GM18508 (cell line): ENCODE results near the gene TSHZ1.
"Not testable (repeated sequence)": the region's sequence is repeated elsewhere in the genome, so short reads cannot be mapped to it uniquely, and the experiment has no call there.

ENCODE experiments used
- ATAC-seq: cut with Tn5 transposase; IDR thresholded peaks from one replicate; pipeline ENCODE4 v1.9.1; 2021; ENCODE audit warnings: moderate number of reproducible peaks; ENCODE audit not compliant: insufficient read depth, unreplicated experiment

The TSHZ1 gene

GRCh38 chr18:75183524-75183923, 27.1 kb upstream of the TSHZ1 start:
- no peak for ATAC-seq

DNA sequence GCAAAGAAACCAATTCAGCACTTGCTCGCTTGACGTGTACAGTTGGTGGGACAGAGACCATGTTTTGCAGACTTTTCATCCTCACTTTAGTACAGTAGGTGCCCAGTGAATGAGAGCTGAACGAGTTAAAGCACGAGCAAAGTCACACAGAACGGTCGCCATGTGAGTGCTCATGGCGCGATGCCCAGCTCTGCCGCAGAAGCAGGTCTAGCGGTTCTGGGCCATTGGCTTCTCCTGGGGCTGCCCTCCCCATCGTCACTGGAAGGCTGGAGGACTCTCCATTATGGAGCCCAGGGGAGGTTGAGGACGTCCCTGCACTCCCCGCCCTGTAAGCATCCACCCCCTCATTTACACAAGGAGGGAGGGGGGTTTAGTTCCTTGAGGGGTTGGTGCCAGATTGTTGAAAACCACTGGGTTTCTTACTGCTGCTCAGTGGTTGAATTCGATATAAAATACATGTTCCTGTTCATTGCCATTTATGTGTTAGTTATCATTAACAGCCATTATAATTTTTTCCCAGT, 26.6 kb upstream of the TSHZ1 start:
- no peak for ATAC-seq

GRCh38 chr18:75185460-75185859, 25.1 kb upstream of the TSHZ1 start:
- no peak for ATAC-seq

DNA sequence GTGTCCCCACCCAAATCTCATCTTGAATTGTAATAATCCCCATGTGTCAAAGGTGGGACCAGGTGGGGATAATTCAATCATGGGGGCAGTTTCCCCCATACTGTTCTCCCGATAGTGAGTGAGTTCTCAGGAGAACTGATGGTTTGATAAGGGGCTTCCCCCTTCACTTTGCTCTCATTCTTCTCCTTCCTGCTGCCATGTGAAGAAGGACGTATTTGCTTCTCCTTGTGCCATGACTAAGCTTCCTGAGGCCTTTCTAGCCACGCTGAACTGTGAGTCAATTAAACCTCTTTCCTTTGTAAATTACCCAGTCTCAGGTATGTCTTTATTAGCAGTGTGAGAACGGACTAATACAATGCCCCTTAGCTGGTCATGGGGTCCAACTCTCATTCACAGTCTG, 22.9 kb upstream of the TSHZ1 start:
- not testable (repeated sequence) for ATAC-seq

GRCh38 chr18:75189696-75190095, 20.9 kb upstream of the TSHZ1 start:
- ATAC-seq: no peak

DNA sequence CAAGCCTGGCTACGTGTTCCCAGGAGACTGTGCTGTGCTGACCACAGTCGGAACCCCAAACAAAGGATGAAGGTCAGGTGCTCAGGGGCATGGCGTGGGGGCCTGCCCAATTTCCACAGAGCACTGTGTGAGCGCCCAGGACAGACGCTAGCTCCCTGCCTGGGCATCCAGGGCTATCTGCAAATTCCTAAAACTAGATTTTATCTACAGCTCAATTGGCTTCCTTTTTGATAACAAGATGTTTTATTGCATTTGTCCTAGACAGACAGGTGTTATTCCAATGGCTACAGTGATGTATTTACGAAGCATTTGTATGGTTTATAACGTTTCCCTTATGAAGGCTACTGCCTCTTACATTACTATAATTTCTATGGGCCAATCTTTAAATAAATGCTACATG, 17.7 kb upstream of the TSHZ1 start:
- ATAC-seq: no peak

DNA sequence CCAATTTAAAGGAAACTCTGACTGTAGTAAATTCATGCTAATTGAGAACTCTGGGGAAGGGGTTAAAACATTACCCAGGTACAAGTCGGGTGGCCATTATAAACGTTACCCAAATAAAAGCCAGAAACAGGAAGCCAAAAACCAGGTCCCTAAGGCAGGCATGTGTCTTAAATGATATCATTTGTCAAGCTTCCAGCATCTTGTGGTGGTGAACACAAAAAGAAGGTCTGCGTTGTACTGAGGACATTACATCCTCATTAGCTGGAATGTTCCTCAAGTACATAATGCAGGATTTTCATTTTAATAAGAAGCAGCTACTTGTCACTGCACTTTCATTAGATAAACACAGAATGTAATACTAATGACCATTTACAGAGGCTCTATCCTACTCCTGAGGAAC, 12.6 kb upstream of the TSHZ1 start:
- ATAC-seq: no peak

DNA sequence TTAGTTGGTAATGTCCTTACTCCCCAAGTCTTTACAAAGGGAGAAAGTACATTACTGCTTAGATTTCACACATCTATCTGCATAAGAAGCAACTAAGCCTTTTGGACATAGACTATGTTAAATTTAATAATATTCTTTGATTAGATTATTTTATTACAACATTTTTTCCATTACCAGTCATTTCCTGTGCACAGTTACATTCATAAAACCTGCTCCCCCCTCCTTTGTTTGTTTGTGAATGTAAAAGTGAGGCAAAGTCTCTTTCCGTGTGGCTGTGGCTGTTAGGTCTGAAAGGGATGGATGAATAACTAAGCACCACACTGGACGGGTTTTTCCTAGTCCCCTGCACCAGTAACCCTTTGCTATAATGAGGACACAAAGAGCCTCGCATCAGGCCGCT, 11.3 kb upstream of the TSHZ1 start:
- ATAC-seq: no peak

- ATAC-seq: no peak
Measured at GRCh38 chr18:75200071-75200470, 10.5 kb upstream of the TSHZ1 start.

- ATAC-seq: no peak
Measured at GRCh38 chr18:75200605-75201280, 9.9 kb upstream of the TSHZ1 start.

DNA sequence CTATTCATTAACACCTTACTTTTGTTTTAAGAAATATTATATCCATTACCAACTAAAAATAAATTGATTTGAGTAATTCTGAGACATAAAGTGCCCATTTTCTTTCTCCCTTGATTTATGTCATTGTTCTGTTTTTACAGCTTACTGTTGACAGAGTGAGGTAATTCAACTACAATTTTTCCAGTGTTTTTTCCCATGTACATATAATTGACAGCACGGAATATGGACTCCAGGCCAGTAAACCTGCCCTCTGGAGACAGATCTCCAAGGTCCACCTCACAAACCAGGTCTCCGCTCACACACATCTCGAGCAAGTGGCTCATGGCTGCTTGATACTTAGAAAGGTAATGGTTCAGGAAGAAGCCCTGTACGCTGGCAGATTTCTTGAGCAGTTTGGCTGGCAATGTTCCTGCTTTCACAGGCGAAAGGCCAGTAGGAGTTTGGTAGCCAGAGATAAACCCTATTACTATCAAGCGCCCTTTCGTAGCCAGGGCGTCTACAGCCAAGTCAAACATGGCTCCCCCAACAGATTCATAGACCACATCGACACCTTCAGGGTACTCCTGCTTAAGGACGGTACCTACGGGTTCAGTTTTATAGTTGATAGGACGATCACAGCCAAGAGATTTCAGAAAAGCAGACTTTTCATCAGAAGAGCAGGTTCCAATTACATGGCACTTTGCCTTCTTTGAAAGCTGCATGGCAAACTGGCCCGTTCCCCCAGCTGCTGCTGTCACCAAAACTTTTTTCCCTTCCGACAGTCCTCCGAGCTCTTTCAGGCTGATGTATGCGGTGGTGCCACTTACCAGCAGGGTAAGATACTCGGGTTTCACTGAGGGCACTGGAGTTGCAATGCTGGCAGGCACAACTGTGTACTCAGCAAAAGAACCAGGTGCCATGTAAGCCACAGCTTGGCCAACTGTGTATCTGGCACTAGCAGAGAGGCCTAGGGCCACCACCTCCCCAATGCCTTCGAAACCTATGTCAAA, 9.0 kb upstream of the TSHZ1 start:
- no peak for ATAC-seq

- no peak for ATAC-seq
Measured at GRCh38 chr18:75202696-75203365, 7.8 kb upstream of the TSHZ1 start.

- no peak for ATAC-seq
Measured at GRCh38 chr18:75203416-75204268, 7.0 kb upstream of the TSHZ1 start.

DNA sequence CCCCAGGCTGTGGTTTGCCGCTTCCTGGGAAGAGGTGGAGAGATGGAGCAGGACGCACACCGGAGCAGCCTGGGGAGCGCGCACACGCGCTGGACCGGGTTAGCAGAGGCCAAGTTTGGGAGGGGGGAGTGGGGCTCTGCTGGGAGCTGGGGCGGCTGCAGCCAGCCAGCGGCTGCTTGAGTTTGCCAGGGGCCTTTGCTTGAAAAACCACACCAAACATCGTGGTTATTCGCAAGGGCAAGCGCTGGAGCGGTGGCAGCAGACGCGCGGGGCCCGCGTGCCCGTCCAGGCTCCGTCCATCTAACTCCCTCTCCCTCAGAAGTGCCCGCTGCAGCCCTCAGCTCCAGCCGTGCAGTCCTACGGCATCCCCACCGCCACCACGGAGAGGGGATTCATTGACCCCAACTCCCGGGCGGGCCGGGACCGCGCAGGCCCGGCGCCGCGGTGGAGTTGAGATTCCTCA, 6.3 kb upstream of the TSHZ1 start:
- ATAC-seq: no peak

DNA sequence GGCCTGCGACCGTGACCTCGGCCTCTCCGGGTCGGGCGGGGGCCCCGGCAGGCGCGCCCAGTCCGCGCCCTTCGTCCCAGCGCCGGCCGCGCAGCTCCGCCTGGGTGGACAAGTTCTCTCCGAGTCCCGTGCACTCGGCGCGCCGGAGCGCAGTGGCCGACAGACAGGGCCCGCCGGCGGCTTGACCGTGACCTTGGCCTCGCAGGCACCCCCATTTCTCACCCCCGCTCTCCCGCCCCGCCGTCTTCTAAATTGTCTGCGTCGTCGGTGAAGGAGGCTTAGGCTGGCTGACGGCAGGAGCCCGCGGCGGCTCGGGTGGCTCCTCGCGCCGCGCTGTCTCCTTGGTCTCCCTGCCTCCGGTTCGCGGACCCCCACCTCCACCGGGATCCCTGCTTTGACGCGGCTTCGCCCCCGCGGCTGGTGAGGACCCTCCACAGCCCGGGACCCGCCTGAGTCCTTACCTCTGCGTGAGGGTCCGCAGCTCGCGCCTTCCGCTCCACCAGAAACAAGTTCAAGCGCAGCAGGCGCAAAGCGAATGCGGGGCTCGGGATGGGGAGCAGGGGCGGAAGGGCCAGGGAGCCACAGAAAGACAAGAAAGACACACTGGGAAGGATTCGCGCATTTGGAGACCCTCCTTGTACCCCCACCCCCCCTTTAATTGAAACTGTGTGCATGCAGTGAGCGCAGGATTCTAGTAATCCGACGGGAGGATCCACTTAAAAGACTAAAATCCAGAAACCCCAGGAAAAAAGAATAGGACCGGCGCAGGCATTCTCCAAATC, 5.7 kb upstream of the TSHZ1 start:
- no peak for ATAC-seq

GRCh38 chr18:75205514-75206132, 5.0 kb upstream of the TSHZ1 start:
- no peak for ATAC-seq

DNA sequence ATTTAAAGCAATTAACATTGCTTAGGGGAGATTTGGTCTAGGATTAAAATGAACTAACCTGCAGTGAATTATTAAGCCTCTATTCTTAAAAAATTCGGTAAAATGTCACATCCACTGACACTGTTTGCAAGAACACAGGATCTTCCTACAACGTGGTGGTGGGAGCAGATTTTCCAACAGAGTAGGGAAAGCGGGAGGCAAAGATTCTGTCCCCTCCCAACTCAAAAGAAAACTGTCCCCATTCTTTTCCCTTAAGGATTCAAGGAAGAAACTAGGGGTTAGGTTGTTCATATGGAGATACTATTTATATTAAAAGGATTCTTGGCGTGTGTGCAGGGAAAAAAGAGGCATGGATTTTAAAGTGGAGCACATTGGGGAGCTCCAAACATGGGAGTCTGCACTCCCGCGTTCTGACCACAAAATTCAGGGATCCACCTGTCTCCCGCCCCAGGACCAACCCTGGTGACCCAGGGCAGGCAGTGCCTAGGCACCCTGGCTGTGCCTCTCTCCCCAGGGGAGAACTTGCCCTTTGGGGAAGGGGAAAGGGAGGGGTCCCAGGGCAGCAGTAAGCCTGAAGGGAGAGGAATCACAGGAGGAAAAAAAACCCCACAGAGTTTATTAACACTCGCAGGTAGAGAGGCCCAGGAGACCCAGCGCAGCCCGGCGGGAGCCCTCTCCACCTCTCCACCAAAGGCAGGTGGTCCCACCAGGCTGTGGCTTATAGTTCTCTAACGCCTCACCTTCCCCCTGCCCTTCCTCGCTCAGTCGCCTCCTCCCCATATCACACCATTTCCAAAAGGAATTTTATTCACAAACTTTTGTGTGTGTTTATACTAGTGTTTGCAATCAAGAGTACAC, 3.9 kb upstream of the TSHZ1 start:
- no peak for ATAC-seq
